GM12874 (cell line): Measurements from ENCODE around the gene AZU1.

Source experiments
- CTCF ChIP-seq: IDR thresholded peaks from 2 replicates; pipeline ENCODE4 v1.5.1; 2011; ENCODE audit warnings: low read depth, mild to moderate bottlenecking, control low read depth, low read length, moderate library complexity; ENCODE audit not compliant: insufficient read depth

The AZU1 gene

GRCh38 chr19:831407-832369, 4.1 kb downstream of the AZU1 start:
- no peak for TF ChIP-seq CTCF

GRCh38 chr19:834216-834615, 6.6 kb downstream of the AZU1 start:
- TF ChIP-seq CTCF: no peak

GRCh38 chr19:835210-835810, 7.7 kb downstream of the AZU1 start:
- TF ChIP-seq CTCF: no peak

GRCh38 chr19:840519-841206, 13.0 kb downstream of the AZU1 start, which contains the start of gene PRTN3:
TSS of gene PRTN3 (plus strand) at chr19:840999. CDS start at chr19:841009, 10 bp downstream.
- TF ChIP-seq CTCF: no peak

- TF ChIP-seq CTCF: no peak
These were observed 15.7 kb downstream of the AZU1 start for GRCh38 chr19:843180-843835.

- TF ChIP-seq CTCF: no peak
These were observed 16.4 kb downstream of the AZU1 start for GRCh38 chr19:843836-844545.
